ENCODE measurements around the gene HSPA1B.
"Not testable (repeated sequence)": the region's sequence is repeated elsewhere in the genome, so short reads cannot be mapped to it uniquely, and the experiment has no call there.

The HSPA1B gene

GRCh38 chr6:31850765-31851484, 23.4 kb downstream of the HSPA1B start:
- Histone ChIP-seq H3K27me3 (ENCODE audit: insufficient read depth, low read length) (no peaks in the 10 kb centered on the region), H3K4me3 (ENCODE audit: low read length) (no peak overlapping the region), H3K36me3 (ENCODE audit: insufficient read depth, low read depth, low read length) (no peaks in the 10 kb centered on the region), H3K4me1 (ENCODE audit: insufficient read depth, low read length) (no peaks in the 10 kb centered on the region), H3K9me3 (ENCODE audit: insufficient read depth, low read depth, low read length) (peaks cover 3% of the 10 kb centered on the region; the same call in 1 of the 2 replicates), H3K9ac (ENCODE audit: low read depth, low read length) (no peak overlapping the region), H3K27ac (ENCODE audit: low read length) (no peak overlapping the region)

- Histone ChIP-seq H3K9ac (ENCODE audit: low read depth, low read length) (no peak overlapping the region), H3K27me3 (ENCODE audit: insufficient read depth, low read length) (no peaks in the 10 kb centered on the region), H3K27ac (ENCODE audit: low read length) (no peak overlapping the region), H3K4me3 (ENCODE audit: low read length) (no peak overlapping the region), H3K9me3 (ENCODE audit: insufficient read depth, low read depth, low read length) (peaks cover 3% of the 10 kb centered on the region; the same call in 1 of the 2 replicates), H3K4me1 (ENCODE audit: insufficient read depth, low read length) (no peaks in the 10 kb centered on the region), H3K36me3 (ENCODE audit: insufficient read depth, low read depth, low read length) (no peaks in the 10 kb centered on the region)
These were observed 23.9 kb downstream of the HSPA1B start for GRCh38 chr6:31851485-31851832.

- H3K9me3 ChIP-seq (ENCODE audit: insufficient read depth, low read depth, low read length); H3K27me3 ChIP-seq (ENCODE audit: insufficient read depth, low read length); H3K4me3 ChIP-seq (ENCODE audit: low read length); H3K36me3 ChIP-seq (ENCODE audit: insufficient read depth, low read depth, low read length); H3K4me1 ChIP-seq (ENCODE audit: insufficient read depth, low read length); H3K9ac ChIP-seq (ENCODE audit: low read depth, low read length); H3K27ac ChIP-seq (ENCODE audit: low read length): not testable (repeated sequence)
These were observed 24.6 kb downstream of the HSPA1B start for GRCh38 chr6:31851980-31852718.

GRCh38 chr6:31857774-31858173, 30.2 kb downstream of the HSPA1B start:
- H3K27ac ChIP-seq (ENCODE audit: low read length); H3K9ac ChIP-seq (ENCODE audit: low read depth, low read length); H3K4me1 ChIP-seq (ENCODE audit: insufficient read depth, low read length); H3K9me3 ChIP-seq (ENCODE audit: insufficient read depth, low read depth, low read length); H3K4me3 ChIP-seq (ENCODE audit: low read length); H3K27me3 ChIP-seq (ENCODE audit: insufficient read depth, low read length): not testable (repeated sequence)
- H3K36me3 ChIP-seq (ENCODE audit: insufficient read depth, low read depth, low read length) = peaks cover 25% of the 10 kb centered on the region

GRCh38 chr6:31858707-31859106, 31.2 kb downstream of the HSPA1B start:
- H3K4me1 ChIP-seq (ENCODE audit: insufficient read depth, low read length) = peaks cover 4% of the 10 kb centered on the region; the same call in 1 of the 2 replicates
- 0 out of 2 replicates have a peak, but pooled peaks cover 6% of the 10 kb centered on the region for H3K27me3 ChIP-seq (ENCODE audit: insufficient read depth, low read length)
- no peak overlapping the region for H3K27ac ChIP-seq (ENCODE audit: low read length)
- H3K36me3 ChIP-seq (ENCODE audit: insufficient read depth, low read depth, low read length) = peaks cover 25% of the 10 kb centered on the region
- H3K9ac ChIP-seq (ENCODE audit: low read depth, low read length) = no peak overlapping the region
- H3K4me3 ChIP-seq (ENCODE audit: low read length) = no peak overlapping the region
- H3K9me3 ChIP-seq (ENCODE audit: insufficient read depth, low read depth, low read length) = 0 out of 2 replicates have a peak, but pooled peaks cover 3% of the 10 kb centered on the region

GRCh38 chr6:31859923-31860322, 32.4 kb downstream of the HSPA1B start:
- Histone ChIP-seq H3K36me3 (ENCODE audit: insufficient read depth, low read depth, low read length) (peaks cover 25% of the 10 kb centered on the region), H3K9me3 (ENCODE audit: insufficient read depth, low read depth, low read length) (0 out of 2 replicates have a peak, but pooled peaks cover 3% of the 10 kb centered on the region), H3K9ac (ENCODE audit: low read depth, low read length) (no peak overlapping the region)

GRCh38 chr6:31860349-31860748, 32.8 kb downstream of the HSPA1B start:
- 0 out of 2 replicates have a peak, but pooled peaks cover under 1% of the 10 kb centered on the region for H3K9me3 ChIP-seq (ENCODE audit: insufficient read depth, low read depth, low read length)
- H3K9ac ChIP-seq (ENCODE audit: low read depth, low read length) = no peak overlapping the region
- peaks cover 25% of the 10 kb centered on the region for H3K36me3 ChIP-seq (ENCODE audit: insufficient read depth, low read depth, low read length)
- peaks cover 6% of the 10 kb centered on the region; the same call in 1 of the 2 replicates for H3K4me1 ChIP-seq (ENCODE audit: insufficient read depth, low read length)
- no peak overlapping the region for H3K27ac ChIP-seq (ENCODE audit: low read length)
- 0 out of 2 replicates have a peak, but pooled peaks cover 6% of the 10 kb centered on the region for H3K27me3 ChIP-seq (ENCODE audit: insufficient read depth, low read length)
- H3K4me3 ChIP-seq (ENCODE audit: low read length) = no peak overlapping the region

More at GRCh38 chr6:31859923-31860322, 32.4 kb downstream of the HSPA1B start:
- Histone ChIP-seq H3K4me3 (ENCODE audit: low read length) (no peak overlapping the region), H3K27ac (ENCODE audit: low read length) (no peak overlapping the region), H3K4me1 (ENCODE audit: insufficient read depth, low read length) (peaks cover 6% of the 10 kb centered on the region; the same call in 1 of the 2 replicates), H3K27me3 (ENCODE audit: insufficient read depth, low read length) (0 out of 2 replicates have a peak, but pooled peaks cover 6% of the 10 kb centered on the region)

- no peak overlapping the region for H3K27ac ChIP-seq (ENCODE audit: low read length)
- peak overlapping the region; percentile 86; the same call in 1 of the 2 replicates for H3K4me3 ChIP-seq (ENCODE audit: low read length)
- H3K9me3 ChIP-seq (ENCODE audit: insufficient read depth, low read depth, low read length) = no peaks in the 10 kb centered on the region
- 0 out of 2 replicates have a peak, but pooled peaks cover 6% of the 10 kb centered on the region for H3K27me3 ChIP-seq (ENCODE audit: insufficient read depth, low read length)
- H3K36me3 ChIP-seq (ENCODE audit: insufficient read depth, low read depth, low read length) = peaks cover 25% of the 10 kb centered on the region
- H3K4me1 ChIP-seq (ENCODE audit: insufficient read depth, low read length) = peaks cover 6% of the 10 kb centered on the region; the same call in 1 of the 2 replicates
- H3K9ac ChIP-seq (ENCODE audit: low read depth, low read length) = no peak overlapping the region
These were observed 33.6 kb downstream of the HSPA1B start for GRCh38 chr6:31861150-31861549.

GRCh38 chr6:31861919-31862343, 34.4 kb downstream of the HSPA1B start:
- Histone ChIP-seq H3K4me1 (ENCODE audit: insufficient read depth, low read length) (peaks cover 6% of the 10 kb centered on the region; the same call in 1 of the 2 replicates), H3K27ac (ENCODE audit: low read length) (no peak overlapping the region)

GRCh38 chr6:31862344-31863235, 35.1 kb downstream of the HSPA1B start, which contains the start of gene NEU1:
Gene NEU1 (minus strand): TSS chr6:31862821. CDS start chr6:31862776, 45 bp downstream.
- peak within 1 kb of the TSS; percentile 81; the same call in 1 of the 2 replicates for H3K9ac ChIP-seq (ENCODE audit: low read depth, low read length)
- peaks cover 6% of the 10 kb centered on the region; the same call in 1 of the 2 replicates for H3K4me1 ChIP-seq (ENCODE audit: insufficient read depth, low read length)
- peak within 1 kb of the TSS; percentile 34 for H3K27ac ChIP-seq (ENCODE audit: low read length)
- H3K9me3 ChIP-seq (ENCODE audit: insufficient read depth, low read depth, low read length) = no peaks in the 10 kb centered on the region
- 0 out of 2 replicates have a peak, but pooled peaks cover 6% of the 10 kb centered on the region for H3K27me3 ChIP-seq (ENCODE audit: insufficient read depth, low read length)
- peak within 1 kb of the TSS; percentile 89 for H3K4me3 ChIP-seq (ENCODE audit: low read length)
- peaks cover 23% of the 10 kb centered on the region for H3K36me3 ChIP-seq (ENCODE audit: insufficient read depth, low read depth, low read length)

More at GRCh38 chr6:31861919-31862343, 34.4 kb downstream of the HSPA1B start:
- Histone ChIP-seq H3K27me3 (ENCODE audit: insufficient read depth, low read length) (0 out of 2 replicates have a peak, but pooled peaks cover 6% of the 10 kb centered on the region), H3K36me3 (ENCODE audit: insufficient read depth, low read depth, low read length) (peaks cover 25% of the 10 kb centered on the region), H3K9me3 (ENCODE audit: insufficient read depth, low read depth, low read length) (no peaks in the 10 kb centered on the region), H3K4me3 (ENCODE audit: low read length) (peak overlapping the region; percentile 86), H3K9ac (ENCODE audit: low read depth, low read length) (peak overlapping the region; percentile 81; the same call in 1 of the 2 replicates)

GRCh38 chr6:31864123-31864562, 36.6 kb downstream of the HSPA1B start:
- not testable (repeated sequence) for H3K9me3 ChIP-seq (ENCODE audit: insufficient read depth, low read depth, low read length); H3K27ac ChIP-seq (ENCODE audit: low read length); H3K27me3 ChIP-seq (ENCODE audit: insufficient read depth, low read length); H3K4me1 ChIP-seq (ENCODE audit: insufficient read depth, low read length)
- H3K9ac ChIP-seq (ENCODE audit: low read depth, low read length) = peak overlapping the region; percentile 77; the same call in 1 of the 2 replicates
- peaks cover 15% of the 10 kb centered on the region for H3K36me3 ChIP-seq (ENCODE audit: insufficient read depth, low read depth, low read length)
- peak overlapping the region; percentile 89 for H3K4me3 ChIP-seq (ENCODE audit: low read length)
